ENCODE results near the gene PNLIPRP2. TPM values are rescaled to one million over a fixed set of nuclear protein-coding genes. Genes with fewer than 3 reads are reported as not detected.

The PNLIPRP2 gene
- polyA plus RNA-seq, 1 donor (not counting 4 experiments of a cell fraction or from before 2014, with no cell fraction given), result not detected

GRCh38 chr10:116684781-116685180 lies 64.0 kb downstream of the PNLIPRP2 start:
- DNase-seq (ENCODE audit: low read depth, low spot score) (no peak), FAIRE-seq (no peak)
- Histone ChIP-seq H3K4me1 (ENCODE audit: control insufficient read depth, extremely low read depth, insufficient read depth, low read length) (peaks cover 5% of the 10 kb centered on the region), H3K9me1 (ENCODE audit: control insufficient read depth, extremely low read depth, insufficient read depth, low read length) (no peaks in the 10 kb centered on the region), H3K9ac (ENCODE audit: control insufficient read depth, extremely low read depth, insufficient read depth, low read length) (no peak overlapping the region), H3K4me2 (ENCODE audit: control insufficient read depth, extremely low read depth, insufficient read depth, low read depth, low read length) (no peak overlapping the region), H2AFZ (ENCODE audit: control insufficient read depth, low read length) (no peak overlapping the region), H3K9me3 (ENCODE audit: control insufficient read depth, low read depth, low read length) (no peaks in the 10 kb centered on the region), H4K20me1 (ENCODE audit: control insufficient read depth, extremely low read depth, insufficient read depth, low read length) (no peaks in the 10 kb centered on the region), H3K27ac (ENCODE audit: control insufficient read depth, insufficient read depth, low read length) (no peak overlapping the region), H3K27me3 (ENCODE audit: control insufficient read depth, extremely low read depth, insufficient read depth, low read length) (no peaks in the 10 kb centered on the region), H3K79me2 (ENCODE audit: control insufficient read depth, insufficient read depth, low read length) (no peaks in the 10 kb centered on the region), H3K4me3 (ENCODE audit: control insufficient read depth in 2 of 3, extremely low read depth in 1 of 3, insufficient read depth in 2 of 3, low read depth in 1 of 3, low read length in 3 of 3) (no peak overlapping the region), H3K36me3 (ENCODE audit: control insufficient read depth in 2 of 2, extremely low read depth in 1 of 2, insufficient read depth in 2 of 2, low read length in 2 of 2) (no peaks in the 10 kb centered on the region)
- TF ChIP-seq CTCF (optimal IDR thresholded peaks at IDR 0.05 in 1 of 3, IDR thresholded peaks at IDR 0.05 in 1 of 3, conservative IDR thresholded peaks at IDR 0.05 in 1 of 3; ENCODE audit: extremely low read depth in 1 of 3, insufficient read depth in 2 of 3, low read length in 3 of 3) (no peak), EZH2 (IDR thresholded peaks at IDR 0.05; ENCODE audit: low read length) (no peak)
- dilution Hi-C loops (cut with MboI; ENCODE audit: extremely low pct_ligation_motif_present, low sequenced_read_pairs), result loop anchor here (5.0 kb wide), 1 partner anchor 93 kb away; no protein-coding TSS in a partner anchor

DNA sequence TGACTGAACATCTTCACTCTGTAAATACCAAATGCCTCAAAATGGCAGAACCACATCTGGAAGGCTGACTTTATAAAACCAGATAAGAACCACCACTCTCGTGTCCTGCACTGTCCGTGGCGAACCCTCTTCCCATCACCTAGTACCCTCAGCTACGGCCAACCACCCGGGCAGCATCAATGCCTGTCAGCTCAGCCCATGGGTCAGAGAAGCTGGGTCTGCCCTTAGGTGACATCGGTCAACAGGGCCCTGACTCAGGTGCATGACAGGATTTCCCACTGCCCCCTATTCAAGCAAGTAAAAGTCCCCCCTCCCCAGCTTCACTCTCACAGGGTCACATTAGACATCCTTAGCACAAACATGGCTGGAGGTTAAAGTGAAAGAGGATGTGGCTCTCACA lies 65.1 kb downstream of the PNLIPRP2 start:
- Histone ChIP-seq H3K27ac (ENCODE audit: control insufficient read depth, insufficient read depth, low read length) (no peak overlapping the region), H3K36me3 (ENCODE audit: control insufficient read depth in 2 of 2, extremely low read depth in 1 of 2, insufficient read depth in 2 of 2, low read length in 2 of 2) (no peaks in the 10 kb centered on the region), H3K9me1 (ENCODE audit: control insufficient read depth, extremely low read depth, insufficient read depth, low read length) (no peaks in the 10 kb centered on the region), H3K4me3 (ENCODE audit: control insufficient read depth in 2 of 3, extremely low read depth in 1 of 3, insufficient read depth in 2 of 3, low read depth in 1 of 3, low read length in 3 of 3) (no peak overlapping the region), H3K79me2 (ENCODE audit: control insufficient read depth, insufficient read depth, low read length) (no peaks in the 10 kb centered on the region), H2AFZ (ENCODE audit: control insufficient read depth, low read length) (no peak overlapping the region), H3K4me2 (ENCODE audit: control insufficient read depth, extremely low read depth, insufficient read depth, low read depth, low read length) (no peak overlapping the region), H3K4me1 (ENCODE audit: control insufficient read depth, extremely low read depth, insufficient read depth, low read length) (peaks cover 5% of the 10 kb centered on the region), H3K9me3 (ENCODE audit: control insufficient read depth, low read depth, low read length) (no peaks in the 10 kb centered on the region), H3K9ac (ENCODE audit: control insufficient read depth, extremely low read depth, insufficient read depth, low read length) (no peak overlapping the region), H4K20me1 (ENCODE audit: control insufficient read depth, extremely low read depth, insufficient read depth, low read length) (no peaks in the 10 kb centered on the region), H3K27me3 (ENCODE audit: control insufficient read depth, extremely low read depth, insufficient read depth, low read length) (no peaks in the 10 kb centered on the region)
- FAIRE-seq, result no peak
- no peak for DNase-seq (ENCODE audit: low read depth, low spot score)
- dilution Hi-C loops (cut with MboI; ENCODE audit: extremely low pct_ligation_motif_present, low sequenced_read_pairs), result loop anchor here (5.0 kb wide), 1 partner anchor 91 kb away; no protein-coding TSS in a partner anchor
- no peak for TF ChIP-seq EZH2 (IDR thresholded peaks at IDR 0.05; ENCODE audit: low read length)
- TF ChIP-seq CTCF (optimal IDR thresholded peaks at IDR 0.05 in 1 of 3, IDR thresholded peaks at IDR 0.05 in 1 of 3, conservative IDR thresholded peaks at IDR 0.05 in 1 of 3; ENCODE audit: extremely low read depth in 1 of 3, insufficient read depth in 2 of 3, low read length in 3 of 3), result no peak
